ENCODE results near the gene OTUB2.

Gene OTUB2

GRCh38 chr14:93999573-93999972 is 26.6 kb upstream of the OTUB2 start:
- Histone ChIP-seq H2BK120ac (ENCODE audit: low read depth, low read length) (no peak overlapping the region), H4K91ac (ENCODE audit: low read depth, low read length, poor library complexity) (no peak overlapping the region), H3K27ac (replicated peaks; ENCODE audit: low read length) (no peak overlapping the region), H3K18ac (ENCODE audit: low read length) (peak overlapping the region; percentile 63), H3K4me1 (ENCODE audit: control insufficient read depth in 2 of 2, insufficient read depth in 1 of 2, low read depth in 1 of 2, low read length in 2 of 2) (peaks cover 0 to 5% of the 10 kb centered on the region in 2 donors), H2BK15ac (ENCODE audit: low read length) (peak overlapping the region; percentile 45), H3K9me3 (replicated peaks in 1 of 2; ENCODE audit: control insufficient read depth in 2 of 2, insufficient read depth in 1 of 2, low read depth in 1 of 2, low read length in 2 of 2) (no peaks in the 10 kb centered on the region), H3K23ac (ENCODE audit: low read depth, low read length, poor library complexity) (no peak overlapping the region), H4K8ac (ENCODE audit: low read depth, low read length) (no peak overlapping the region), H2BK12ac (ENCODE audit: low read length) (no peak overlapping the region), H3K4me3 (ENCODE audit: low read length in 2 of 2) (no peak overlapping the region), H3K36me3 (replicated peaks in 1 of 2; ENCODE audit: control insufficient read depth in 2 of 2, insufficient read depth in 2 of 2, low read length in 2 of 2) (no peaks in the 10 kb centered on the region), H3K4ac (ENCODE audit: low read length) (no peak overlapping the region), H3K4me2 (ENCODE audit: insufficient read depth, low read length, poor library complexity, severe bottlenecking) (no peak overlapping the region), H2AFZ (ENCODE audit: low read length) (no peak overlapping the region), H2AK5ac (ENCODE audit: low read depth, low read length) (no peak overlapping the region), H2BK5ac (ENCODE audit: low read length) (no peak overlapping the region), H3K27me3 (ENCODE audit: control insufficient read depth in 3 of 3, insufficient read depth in 3 of 3, low read depth in 1 of 3, low read length in 3 of 3) (peaks cover 0 to 47% (median 2%) of the 10 kb centered on the region in 3 experiments), H3K79me1 (ENCODE audit: low read depth, low read length) (no peaks in the 10 kb centered on the region), H3K14ac (ENCODE audit: low read length) (no peak overlapping the region), H3K9ac (ENCODE audit: low read depth, low read length, poor library complexity) (no peak overlapping the region)
- no peak for DNase-seq (ENCODE audit: low spot score)
- WGBS, 2 donors (ENCODE audit: extremely low coverage in 2 of 2, insufficient read length in 2 of 2, insufficient replicate concordance in 1 of 2): no CpG with 5 or more reads among the region's 8 CpGs

GRCh38 chr14:94000267-94000666 is 25.9 kb upstream of the OTUB2 start:
- DNase-seq (ENCODE audit: low spot score): no peak
- Histone ChIP-seq H4K8ac (ENCODE audit: low read depth, low read length) (no peak overlapping the region), H2BK15ac (ENCODE audit: low read length) (no peak overlapping the region), H2BK120ac (ENCODE audit: low read depth, low read length) (no peak overlapping the region), H3K27ac (replicated peaks; ENCODE audit: low read length) (no peak overlapping the region), H3K4me3 (ENCODE audit: low read length in 2 of 2) (no peak overlapping the region), H2BK5ac (ENCODE audit: low read length) (no peak overlapping the region), H3K9ac (ENCODE audit: low read depth, low read length, poor library complexity) (no peak overlapping the region), H2AK5ac (ENCODE audit: low read depth, low read length) (peak overlapping the region; percentile 3), H3K18ac (ENCODE audit: low read length) (no peak overlapping the region), H2AFZ (ENCODE audit: low read length) (no peak overlapping the region), H3K23ac (ENCODE audit: low read depth, low read length, poor library complexity) (no peak overlapping the region), H3K4me1 (ENCODE audit: control insufficient read depth in 2 of 2, insufficient read depth in 1 of 2, low read depth in 1 of 2, low read length in 2 of 2) (peaks cover 0 to 5% of the 10 kb centered on the region in 2 donors), H3K36me3 (replicated peaks in 1 of 2; ENCODE audit: control insufficient read depth in 2 of 2, insufficient read depth in 2 of 2, low read length in 2 of 2) (no peaks in the 10 kb centered on the region), H3K4me2 (ENCODE audit: insufficient read depth, low read length, poor library complexity, severe bottlenecking) (no peak overlapping the region), H3K4ac (ENCODE audit: low read length) (no peak overlapping the region), H2BK12ac (ENCODE audit: low read length) (peak overlapping the region; percentile 66), H3K79me1 (ENCODE audit: low read depth, low read length) (no peaks in the 10 kb centered on the region), H4K91ac (ENCODE audit: low read depth, low read length, poor library complexity) (no peak overlapping the region), H3K9me3 (replicated peaks in 1 of 2; ENCODE audit: control insufficient read depth in 2 of 2, insufficient read depth in 1 of 2, low read depth in 1 of 2, low read length in 2 of 2) (no peaks in the 10 kb centered on the region), H3K27me3 (ENCODE audit: control insufficient read depth in 3 of 3, insufficient read depth in 3 of 3, low read depth in 1 of 3, low read length in 3 of 3) (peaks cover 0 to 43% (median 2%) of the 10 kb centered on the region in 3 experiments), H3K14ac (ENCODE audit: low read length) (no peak overlapping the region)
- WGBS, 2 donors (ENCODE audit: extremely low coverage in 2 of 2, insufficient read length in 2 of 2, insufficient replicate concordance in 1 of 2): no CpG with 5 or more reads among the region's 6 CpGs

DNA sequence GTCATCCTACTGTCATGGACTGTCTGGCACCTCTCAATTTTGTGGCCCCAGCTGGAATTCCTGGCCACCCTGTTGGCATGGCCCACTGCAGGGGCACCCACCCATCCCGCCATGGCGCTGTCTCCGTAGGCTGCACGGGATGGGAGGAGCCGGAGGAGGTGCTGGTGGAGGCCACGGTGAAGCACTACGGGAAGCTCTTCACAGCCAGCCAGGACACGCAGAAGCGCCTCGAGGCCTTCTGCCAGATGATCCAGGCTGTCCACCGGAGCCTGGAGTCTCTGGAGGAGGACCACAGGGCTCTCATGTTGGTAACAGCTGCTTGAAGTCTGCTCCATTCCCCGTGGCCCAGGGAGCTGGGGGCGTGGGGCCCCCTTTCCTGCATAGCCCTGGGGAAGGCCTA is 25.1 kb upstream of the OTUB2 start:
- H2AK5ac ChIP-seq (ENCODE audit: low read depth, low read length): peak overlapping the region; percentile 3
- no CpG with 5 or more reads among the region's 13 CpGs for WGBS, 2 donors (ENCODE audit: extremely low coverage in 2 of 2, insufficient read length in 2 of 2, insufficient replicate concordance in 1 of 2)
- H2BK120ac ChIP-seq (ENCODE audit: low read depth, low read length): peak overlapping the region; percentile 37
- H3K14ac ChIP-seq (ENCODE audit: low read length): no peak overlapping the region
- DNase-seq (ENCODE audit: low spot score): no peak
- no peak overlapping the region for H4K91ac ChIP-seq (ENCODE audit: low read depth, low read length, poor library complexity)
- H3K4ac ChIP-seq (ENCODE audit: low read length): no peak overlapping the region
- H2BK15ac ChIP-seq (ENCODE audit: low read length): peak overlapping the region; percentile 1
- no peak overlapping the region for H3K4me3 ChIP-seq (ENCODE audit: low read length in 2 of 2)
- peak overlapping the region; percentile 84 for H3K18ac ChIP-seq (ENCODE audit: low read length)
- no peak overlapping the region for H3K27ac ChIP-seq (replicated peaks; ENCODE audit: low read length)
- H2AFZ ChIP-seq (ENCODE audit: low read length): peak overlapping the region; percentile 48
- no peak overlapping the region for H2BK5ac ChIP-seq (ENCODE audit: low read length)
- no peak overlapping the region for H4K8ac ChIP-seq (ENCODE audit: low read depth, low read length)
- H2BK12ac ChIP-seq (ENCODE audit: low read length): no peak overlapping the region
- H3K27me3 ChIP-seq (ENCODE audit: control insufficient read depth in 3 of 3, insufficient read depth in 3 of 3, low read depth in 1 of 3, low read length in 3 of 3): peaks cover 0 to 35% (median 2%) of the 10 kb centered on the region in 3 experiments
- no peak overlapping the region for H3K23ac ChIP-seq (ENCODE audit: low read depth, low read length, poor library complexity)
- peaks cover 0 to 4% of the 10 kb centered on the region in 2 donors for H3K4me1 ChIP-seq (ENCODE audit: control insufficient read depth in 2 of 2, insufficient read depth in 1 of 2, low read depth in 1 of 2, low read length in 2 of 2)
- no peaks in the 10 kb centered on the region for H3K36me3 ChIP-seq (replicated peaks in 1 of 2; ENCODE audit: control insufficient read depth in 2 of 2, insufficient read depth in 2 of 2, low read length in 2 of 2)
- no peaks in the 10 kb centered on the region for H3K79me1 ChIP-seq (ENCODE audit: low read depth, low read length)
- peak overlapping the region; percentile 63 for H3K9ac ChIP-seq (ENCODE audit: low read depth, low read length, poor library complexity)
- no peak overlapping the region for H3K4me2 ChIP-seq (ENCODE audit: insufficient read depth, low read length, poor library complexity, severe bottlenecking)
- no peaks in the 10 kb centered on the region for H3K9me3 ChIP-seq (replicated peaks in 1 of 2; ENCODE audit: control insufficient read depth in 2 of 2, insufficient read depth in 1 of 2, low read depth in 1 of 2, low read length in 2 of 2)

DNA sequence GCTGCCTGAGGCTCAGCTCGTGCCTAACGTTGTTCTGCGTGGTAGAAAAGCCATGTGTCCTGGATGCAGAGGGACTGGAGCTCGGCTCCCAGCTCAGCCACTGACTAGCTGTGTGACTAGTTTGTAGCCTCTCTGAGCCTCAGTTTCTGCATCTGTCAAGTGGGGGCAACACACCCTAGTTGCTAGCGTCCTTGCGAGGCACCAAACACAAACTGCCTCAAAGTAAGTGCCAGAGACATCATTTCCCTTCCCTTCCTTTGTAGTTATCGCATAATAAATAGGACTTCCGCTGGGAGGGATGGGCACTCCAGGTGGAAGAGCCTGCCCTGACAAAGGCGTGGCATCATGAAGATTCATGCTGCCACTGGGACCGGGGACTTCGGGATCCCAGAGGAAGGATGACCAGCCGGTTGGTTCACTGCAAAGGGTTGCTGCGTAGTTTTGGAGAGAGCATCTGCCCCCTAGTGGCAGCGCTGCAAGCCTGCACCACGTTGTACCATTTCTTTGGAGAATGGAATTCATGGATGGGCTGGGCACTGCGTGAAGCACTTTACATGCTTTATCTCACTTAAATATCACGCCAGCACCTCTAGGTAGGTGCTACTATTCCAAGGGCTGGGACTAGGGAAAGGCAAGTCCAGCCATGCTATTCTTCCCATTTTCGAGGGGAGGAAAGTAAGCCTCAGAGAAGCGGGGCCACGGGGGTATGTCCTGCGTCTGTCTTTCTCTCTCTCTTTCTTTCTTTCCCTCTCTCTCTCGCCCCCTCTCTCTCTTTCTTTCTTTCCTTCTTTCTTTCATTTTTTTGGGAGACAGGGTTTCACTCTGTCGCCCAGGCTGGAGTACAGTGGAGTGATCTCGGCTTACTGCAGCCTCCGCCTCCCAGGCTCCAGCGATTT is 24.4 kb upstream of the OTUB2 start:
- Histone ChIP-seq H2BK5ac (ENCODE audit: low read length) (no peak overlapping the region), H3K27ac (replicated peaks; ENCODE audit: low read length) (no peak overlapping the region), H3K9me3 (replicated peaks in 1 of 2; ENCODE audit: control insufficient read depth in 2 of 2, insufficient read depth in 1 of 2, low read depth in 1 of 2, low read length in 2 of 2) (no peaks in the 10 kb centered on the region), H2BK15ac (ENCODE audit: low read length) (peak overlapping the region; percentile 1), H3K4me3 (ENCODE audit: low read length in 2 of 2) (no peak overlapping the region), H3K9ac (ENCODE audit: low read depth, low read length, poor library complexity) (no peak overlapping the region), H2AK5ac (ENCODE audit: low read depth, low read length) (peak overlapping the region; percentile 3), H3K18ac (ENCODE audit: low read length) (no peak overlapping the region), H3K4me2 (ENCODE audit: insufficient read depth, low read length, poor library complexity, severe bottlenecking) (no peak overlapping the region), H3K23ac (ENCODE audit: low read depth, low read length, poor library complexity) (no peak overlapping the region), H3K27me3 (ENCODE audit: control insufficient read depth in 3 of 3, insufficient read depth in 3 of 3, low read depth in 1 of 3, low read length in 3 of 3) (peaks cover 0 to 34% (median 2%) of the 10 kb centered on the region in 3 experiments), H3K79me1 (ENCODE audit: low read depth, low read length) (no peaks in the 10 kb centered on the region), H4K8ac (ENCODE audit: low read depth, low read length) (no peak overlapping the region), H3K36me3 (replicated peaks in 1 of 2; ENCODE audit: control insufficient read depth in 2 of 2, insufficient read depth in 2 of 2, low read length in 2 of 2) (no peaks in the 10 kb centered on the region), H4K91ac (ENCODE audit: low read depth, low read length, poor library complexity) (no peak overlapping the region), H3K4me1 (ENCODE audit: control insufficient read depth in 2 of 2, insufficient read depth in 1 of 2, low read depth in 1 of 2, low read length in 2 of 2) (peaks cover 0 to 3% of the 10 kb centered on the region in 2 donors), H2AFZ (ENCODE audit: low read length) (peak overlapping the region; percentile 48), H3K14ac (ENCODE audit: low read length) (no peak overlapping the region), H3K4ac (ENCODE audit: low read length) (no peak overlapping the region), H2BK12ac (ENCODE audit: low read length) (no peak overlapping the region), H2BK120ac (ENCODE audit: low read depth, low read length) (no peak overlapping the region)
- peak; percentile 56 for DNase-seq (ENCODE audit: low spot score)
- no CpG with 5 or more reads among the region's 26 CpGs for WGBS, 2 donors (ENCODE audit: extremely low coverage in 2 of 2, insufficient read length in 2 of 2, insufficient replicate concordance in 1 of 2)

Data from neuronal stem cell (in vitro differentiated cells).